UCSD-AML1 (cell line): Measurements from ENCODE around the gene OR6C65.

Experiments
- DNase-seq: peaks from one replicate; lab custom pipeline; 2025; ENCODE audit not compliant: unreplicated experiment; lab: John Stamatoyannopoulos, UW

The OR6C65 gene

GRCh38 chr12:55445357-55445756, 45.0 kb downstream of the OR6C65 start:
- no peak for DNase-seq

DNA sequence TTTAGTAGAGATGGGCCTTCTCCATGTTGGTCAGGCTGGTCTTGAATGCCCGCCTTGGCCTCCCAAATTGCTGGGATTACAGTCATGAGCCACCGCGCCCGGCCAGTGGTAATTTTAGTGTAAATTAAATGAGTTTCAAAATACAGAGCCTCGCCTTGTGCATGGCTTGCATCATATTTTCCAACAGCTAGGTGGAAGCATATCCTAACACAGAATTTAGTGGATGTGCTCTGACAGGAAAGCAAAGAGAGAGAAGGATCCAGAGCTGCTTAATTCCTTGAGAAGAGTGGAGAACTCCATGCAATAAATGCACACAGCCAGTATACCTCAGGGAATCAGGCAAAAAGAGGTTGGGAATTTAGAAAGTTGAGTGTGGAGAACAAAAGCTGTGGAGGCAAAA, 46.0 kb downstream of the OR6C65 start:
- no peak for DNase-seq

DNA sequence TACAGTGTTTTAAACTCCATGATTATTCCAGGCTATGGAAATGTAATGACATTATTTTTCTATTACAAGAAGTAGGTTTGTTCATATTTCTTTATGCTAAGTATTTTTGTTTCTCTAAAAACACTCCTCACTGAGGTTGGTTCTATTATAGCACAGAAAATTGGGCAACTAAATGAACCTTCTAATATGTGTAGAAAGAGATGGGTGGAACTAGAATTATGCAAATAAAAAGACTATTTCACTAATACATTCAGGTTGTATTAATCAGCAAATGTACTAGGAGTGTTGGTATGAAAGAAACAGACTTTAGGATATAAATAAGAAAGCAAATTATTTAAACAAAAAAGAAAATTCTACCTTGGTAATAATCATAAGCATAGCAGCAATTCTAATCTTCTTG, 48.5 kb downstream of the OR6C65 start:
- DNase-seq, result no peak
